Epithelial cell of esophagus (primary cell): ENCODE measurements around the gene AMPD1.

ENCODE experiments used
- DNase-seq: peaks from one replicate; pipeline ENCODE4 v3.0.0; 2010; ENCODE audit warnings: low read depth
- H3K4me3 ChIP-seq: 2 replicates; pipeline ENCODE4 v1.5.1; 2011; ENCODE audit warnings: mild to moderate bottlenecking, low read length, control low read depth
- CTCF ChIP-seq: IDR thresholded peaks from 2 replicates; pipeline ENCODE4 v1.5.1; 2011; ENCODE audit warnings: low read depth, mild to moderate bottlenecking, low read length, control low read depth, inconsistent platforms; ENCODE audit not compliant: insufficient read depth; ENCODE audit errors: missing control alignments

The AMPD1 gene

GRCh38 chr1:114716304-114717170, 21.2 kb upstream of the AMPD1 start, which contains the start of gene NRAS:
Gene NRAS, minus strand, starts transcription at chr1:114716771. Its CDS starts 611 bp downstream, at chr1:114716160.
- no peak for TF ChIP-seq CTCF
- peak within 1 kb of the TSS; percentile 95 for H3K4me3 ChIP-seq
- peak; percentile 93 for DNase-seq

- TF ChIP-seq CTCF: no peak
- no peak for DNase-seq
Observed at GRCh38 chr1:114715952-114716303, 20.6 kb upstream of the AMPD1 start.

GRCh38 chr1:114712977-114713376, 17.6 kb upstream of the AMPD1 start:
- TF ChIP-seq CTCF: no peak
- no peak for DNase-seq
- no peak overlapping the region for H3K4me3 ChIP-seq

More at GRCh38 chr1:114715952-114716303, 20.6 kb upstream of the AMPD1 start:
- H3K4me3 ChIP-seq: peak overlapping the region; percentile 95

GRCh38 chr1:114710360-114710759, 15.0 kb upstream of the AMPD1 start:
- no peak for DNase-seq
- H3K4me3 ChIP-seq: no peak overlapping the region
- TF ChIP-seq CTCF: no peak

- H3K4me3 ChIP-seq: no peak overlapping the region
- TF ChIP-seq CTCF: no peak
- DNase-seq: no peak
Observed at GRCh38 chr1:114707604-114708003, 12.3 kb upstream of the AMPD1 start.

GRCh38 chr1:114703242-114703641, 7.9 kb upstream of the AMPD1 start:
- TF ChIP-seq CTCF: no peak
- no peak overlapping the region for H3K4me3 ChIP-seq
- no peak for DNase-seq

- peak; percentile 48 for DNase-seq
- no peak for TF ChIP-seq CTCF
- H3K4me3 ChIP-seq: no peak overlapping the region
Observed at GRCh38 chr1:114702737-114703136, 7.4 kb upstream of the AMPD1 start.
